HepG2 (cell line): ENCODE measurements around the gene DTNA. TPM values are rescaled to one million over a fixed set of nuclear protein-coding genes. Genes with fewer than 3 reads are reported as not detected.
"Not testable (repeated sequence)": the region's sequence is repeated elsewhere in the genome, so short reads cannot be mapped to it uniquely, and the experiment has no call there.

Experiments
- ATAC-seq: fragments of 200-7000 bp; cut with Tn5 transposase; 3 replicates; pipeline ENCODE4 v1.9.1; 2020; ENCODE audit warnings: mild to moderate bottlenecking, moderate library complexity
- BruUV-seq: library from RNA; stranded (reverse); fragments of 400-500 nt; replicated peaks from 2 replicates; lab custom pipeline; 2021; lab: Mats Ljungman, UMichigan
- CTCF ChIA-PET: fragments of 300-600 bp; formaldehyde crosslinking; extraction: SDS; loops from one replicate; lab custom pipeline; 2021; ENCODE audit warnings: low total read pairs, inconsistent platforms, low intra/inter-chr PET ratio; lab: Yijun Ruan, JAX
- POLR2A ChIA-PET: fragments of 350-600 bp; sonication (Branson Sonifier 250); formaldehyde crosslinking; loops from one replicate; lab custom pipeline; 2020; ENCODE audit warnings: antibody characterized with exemption, inconsistent platforms; lab: Yijun Ruan, JAX
- DNase-seq: peaks from one replicate; pipeline ENCODE4 v3.0.0-alpha.2; 2015; ENCODE audit warnings: low spot score
- FAIRE-seq: peaks from 3 replicates; lab custom pipeline; 2011; peaks lifted over from hg19 to GRCh38; lab: Jason Lieb, UNC
- H2AFZ ChIP-seq: one replicate; pipeline ENCODE4 v1.6.1; 2011; ENCODE audit warnings: low read length, inconsistent platforms
- H3K27ac ChIP-seq: fragments of 300-600 bp; 3 replicates; pipeline ENCODE4 v1.8.0; 2011; ENCODE audit warnings: mixed run types, mild to moderate bottlenecking, mixed read lengths, low read length, inconsistent platforms; ENCODE audit not compliant: insufficient read depth; ENCODE audit errors: extremely low read length
- H3K27me3 ChIP-seq, 2 experiments: fragments of 200-600 bp in 1 of 2; 2 replicates in 1 of 2; 3 replicates in 1 of 2; pipeline versions ENCODE4 v1.6.0 to v1.8.0; 2011; ENCODE audit warnings: low read length in 2 of 2, mild to moderate bottlenecking in 2 of 2, moderate library complexity in 2 of 2, inconsistent platforms in 1 of 2; ENCODE audit not compliant: insufficient read depth in 2 of 2, control insufficient read depth in 1 of 2
- H3K36me3 ChIP-seq, 2 experiments: fragments of 200-600 bp in 1 of 2; replicated peaks in 1 of 2; 2 replicates in 1 of 2; 3 replicates in 1 of 2; pipeline versions ENCODE4 v1.5.1 to v1.8.0; 2011; ENCODE audit warnings: low read length in 2 of 2, inconsistent platforms in 1 of 2; ENCODE audit not compliant: insufficient read depth in 2 of 2, control insufficient read depth in 1 of 2
- H3K4me1 ChIP-seq: 2 replicates; pipeline ENCODE4 v1.5.1; 2012; ENCODE audit warnings: low read length, inconsistent platforms; ENCODE audit not compliant: insufficient read depth
- H3K4me2 ChIP-seq: 2 replicates; pipeline ENCODE4 v1.6.0; 2011; ENCODE audit warnings: low read depth, low read length, inconsistent platforms
- H3K4me3 ChIP-seq, 3 experiments: fragments of 200-600 bp in 1 of 3; sonication (generic), shearing (Covaris generic) in 1 of 3; replicated peaks in 1 of 3; 2 replicates each; pipeline ENCODE4 v1.5.1; 2011 to 2016; ENCODE audit warnings: low read length in 3 of 3, inconsistent platforms in 2 of 3, low read depth in 2 of 3, mild to moderate bottlenecking in 2 of 3, control low read depth in 1 of 3, mixed read lengths in 1 of 3; ENCODE audit not compliant: insufficient read depth in 1 of 3
- H3K79me2 ChIP-seq: one replicate; pipeline ENCODE4 v1.6.1; 2011; ENCODE audit warnings: low read length, inconsistent platforms; ENCODE audit not compliant: insufficient read depth
- H3K9ac ChIP-seq: 2 replicates; pipeline ENCODE4 v1.6.0; 2011; ENCODE audit warnings: mild to moderate bottlenecking, low read depth, low read length, inconsistent platforms; ENCODE audit not compliant: insufficient read depth
- H3K9me3 ChIP-seq: 2 replicates; pipeline ENCODE4 v1.5.1; 2012; ENCODE audit warnings: mild to moderate bottlenecking, low read length
- H4K20me1 ChIP-seq: 2 replicates; pipeline ENCODE4 v1.6.0; 2011; ENCODE audit warnings: inconsistent platforms, mild to moderate bottlenecking, low read length, moderate library complexity; ENCODE audit not compliant: insufficient read depth
- CCAR2 ChIP-seq: fragments of 200-400 bp; formaldehyde crosslinking; optimal IDR thresholded peaks from 2 replicates; pipeline ENCODE3; 2018; ENCODE audit warnings: low read depth, mild to moderate bottlenecking, low read length, moderate library complexity
- NFRKB ChIP-seq: fragments of 450-650 bp; IDR thresholded peaks from 2 replicates; pipeline ENCODE4 v1.6.1; 2017
- RELA ChIP-seq: sonication (generic); formaldehyde crosslinking; IDR thresholded peaks from 2 replicates; pipeline ENCODE4 v1.4.0; 2020; ENCODE audit warnings: missing genetic modification reagents
- ZBTB7B ChIP-seq: sonication (generic); formaldehyde crosslinking; IDR thresholded peaks from 2 replicates; pipeline ENCODE4 v1.4.0; 2020; ENCODE audit warnings: missing genetic modification reagents
- ZC3H4 ChIP-seq: sonication (generic); formaldehyde crosslinking; IDR thresholded peaks from 2 replicates; pipeline ENCODE4 v1.4.0; 2020; ENCODE audit warnings: missing genetic modification reagents, borderline replicate concordance
- ZIK1 ChIP-seq: sonication (generic); formaldehyde crosslinking; IDR thresholded peaks from 2 replicates; pipeline ENCODE4 v1.5.0; 2020; ENCODE audit warnings: mild to moderate bottlenecking, low read depth, missing genetic modification reagents, borderline replicate concordance
- ZNF335 ChIP-seq: sonication (generic); formaldehyde crosslinking; IDR thresholded peaks from 2 replicates; pipeline ENCODE4 v1.4.0; 2020; ENCODE audit warnings: missing genetic modification reagents
- WGBS: methylation state at CpG from one replicate; pipeline ENCODE4 v1.1.6; 2017; ENCODE audit warnings: low lambda C conversion rate; 5-methylcytosine and 5-hydroxymethylcytosine counted together
- in situ Hi-C: cut with HindIII; loops from 2 replicates; pipeline ENCODE4 v1.10.0; 2017; ENCODE audit warnings: low pct_unique_long_range_greater_than_20kb; ENCODE audit not compliant: extremely low pct_ligation_motif_present
- intact Hi-C: fragments of 100-400 bp; cut with micrococcal nuclease; formaldehyde crosslinking; loops from one replicate; pipeline ENCODE4 v1.10.0; 2022; ENCODE audit not compliant: unreplicated experiment
- polyA plus RNA-seq, 8 experiments: library from polyadenylated mRNA; depleted of rRNA in 3 of 8; stranded (reverse) in 7 of 8; unstranded in 1 of 8; fragments of >200 nt; fragmentation: Illumina TruSeq in 4 of 8; extraction: Trizol in 4 of 8; gene quantifications; 2 replicates each; pipeline versions ENCODE4 v1.2.1 to v1.2.3, GENCODE V29; 2011 to 2016; ENCODE audit warnings: low read depth in 4 of 8, missing spikeins in 1 of 8, mixed read lengths in 1 of 8; ENCODE audit not compliant: insufficient read depth in 1 of 8
- total RNA-seq, 5 experiments: library from RNA; depleted of rRNA; stranded (reverse); fragments of >200 nt; fragmentation: Illumina TruSeq; extraction: Trizol; gene quantifications; 2 replicates each; pipeline ENCODE4 v1.2.3, GENCODE V29; 2016; ENCODE audit warnings: low read depth in 1 of 5
- TF ChIP-seq, protein P1 (sequence below), 2 experiments: sonication (generic) in 1 of 2; formaldehyde crosslinking in 1 of 2; IDR thresholded peaks; 2 replicates each; pipeline versions ENCODE4 v1.4.0 to v1.6.1; 2018 to 2020; ENCODE audit warnings: missing genetic modification reagents in 2 of 2, borderline replicate concordance in 1 of 2, low read depth in 1 of 2, mild to moderate bottlenecking in 1 of 2, missing biosample characterization in 1 of 2
- TF ChIP-seq, protein P2 (sequence below): IDR thresholded peaks from 2 replicates; pipeline ENCODE4 v1.6.1; 2016

The DTNA gene
- total and polyA plus RNA-seq, 2 of the 13 experiments (the other 11 are each of a cell fraction or from before 2014, with no cell fraction given) = 8.5 to 29.0 TPM

DNA sequence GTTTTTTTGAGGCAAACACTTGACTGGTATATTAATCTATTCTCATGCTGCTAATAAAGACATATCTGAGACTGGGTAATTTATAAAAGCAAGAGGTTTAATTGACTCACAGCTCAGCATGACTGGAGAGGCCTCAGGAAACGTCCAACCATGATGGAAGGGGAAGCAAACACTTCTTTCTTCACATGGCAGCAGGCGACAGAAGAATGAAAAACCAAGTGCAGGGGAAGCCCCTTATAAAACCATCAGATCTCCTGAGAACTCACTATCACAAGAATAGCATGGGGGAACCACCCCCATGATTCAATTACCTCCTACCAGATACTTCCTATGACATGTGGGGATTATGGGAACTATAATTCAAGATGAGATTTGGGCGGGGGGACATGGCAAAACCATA, 194.9 kb downstream of the DTNA start:
- no peaks in the 10 kb centered on the region for H4K20me1 ChIP-seq
- no peak overlapping the region for H2AFZ ChIP-seq
- WGBS = 89% methylated on average over 3 of the region's 3 CpGs
- TF ChIP-seq CCAR2 (no peak), NFRKB (no peak), ZIK1 (CRISPR knock-in tag) (no peak), ZBTB7B (no peak), ZNF335 (CRISPR knock-in tag) (no peak), RELA (no peak), ZC3H4 (CRISPR knock-in tag) (no peak)
- TF ChIP-seq, protein P1, sequence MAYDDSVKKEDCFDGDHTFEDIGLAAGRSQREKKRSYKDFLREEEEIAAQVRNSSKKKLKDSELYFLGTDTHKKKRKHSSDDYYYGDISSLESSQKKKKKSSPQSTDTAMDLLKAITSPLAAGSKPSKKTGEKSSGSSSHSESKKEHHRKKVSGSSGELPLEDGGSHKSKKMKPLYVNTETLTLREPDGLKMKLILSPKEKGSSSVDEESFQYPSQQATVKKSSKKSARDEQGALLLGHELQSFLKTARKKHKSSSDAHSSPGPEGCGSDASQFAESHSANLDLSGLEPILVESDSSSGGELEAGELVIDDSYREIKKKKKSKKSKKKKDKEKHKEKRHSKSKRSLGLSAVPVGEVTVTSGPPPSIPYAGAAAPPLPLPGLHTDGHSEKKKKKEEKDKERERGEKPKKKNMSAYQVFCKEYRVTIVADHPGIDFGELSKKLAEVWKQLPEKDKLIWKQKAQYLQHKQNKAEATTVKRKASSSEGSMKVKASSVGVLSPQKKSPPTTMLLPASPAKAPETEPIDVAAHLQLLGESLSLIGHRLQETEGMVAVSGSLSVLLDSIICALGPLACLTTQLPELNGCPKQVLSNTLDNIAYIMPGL (CRISPR knock-in tag; IDR thresholded peaks at IDR 0.05; ENCODE audit: borderline replicate concordance in 1 of 2, low read depth in 1 of 2) = no peak
- TF ChIP-seq, protein P2, sequence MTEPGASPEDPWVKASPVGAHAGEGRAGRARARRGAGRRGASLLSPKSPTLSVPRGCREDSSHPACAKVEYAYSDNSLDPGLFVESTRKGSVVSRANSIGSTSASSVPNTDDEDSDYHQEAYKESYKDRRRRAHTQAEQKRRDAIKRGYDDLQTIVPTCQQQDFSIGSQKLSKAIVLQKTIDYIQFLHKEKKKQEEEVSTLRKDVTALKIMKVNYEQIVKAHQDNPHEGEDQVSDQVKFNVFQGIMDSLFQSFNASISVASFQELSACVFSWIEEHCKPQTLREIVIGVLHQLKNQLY (CRISPR knock-in tag) = no peak
- no peaks in the 10 kb centered on the region for H3K36me3 ChIP-seq
- in situ Hi-C loops (no loop called here), intact Hi-C loops (no loop called here)
- H3K9ac ChIP-seq = no peak overlapping the region
- no peaks in the 10 kb centered on the region for H3K79me2 ChIP-seq
- DNase-seq = no peak
- no peaks in the 10 kb centered on the region for H3K27me3 ChIP-seq
- no peak overlapping the region for H3K4me2 ChIP-seq
- CTCF ChIA-PET = no interaction called here
- ATAC-seq = no peak
- POLR2A ChIA-PET = interaction anchor here (1.2 kb wide), 1 partner anchor 9 kb away, joined by 4 read pairs; no protein-coding TSS in a partner anchor
- FAIRE-seq = no peak
- no peak overlapping the region for H3K27ac ChIP-seq
- no peak overlapping the region for H3K4me3 ChIP-seq
- no peaks in the 10 kb centered on the region for H3K9me3 ChIP-seq
- BruUV-seq = no TSS peak
- peaks cover 5% of the 10 kb centered on the region for H3K4me1 ChIP-seq

DNA sequence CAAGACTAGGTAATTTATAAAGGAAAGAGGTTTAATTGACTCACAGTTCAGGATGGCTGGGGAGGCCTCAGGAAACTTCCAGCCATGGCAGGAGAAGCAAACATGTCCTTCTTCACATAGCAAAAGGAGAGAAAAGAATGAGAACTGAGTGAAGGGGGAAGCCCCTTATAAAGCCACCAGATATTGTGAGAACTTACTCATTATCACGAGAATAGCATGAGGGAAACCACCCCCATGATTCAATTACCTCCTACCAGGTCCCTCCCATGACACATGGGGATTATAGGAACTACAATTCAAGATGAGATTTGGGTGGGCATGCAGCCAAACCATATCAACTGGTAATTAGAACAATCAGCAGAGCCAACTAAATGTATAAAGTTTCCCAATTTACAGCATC, 196.9 kb downstream of the DTNA start:
- POLR2A ChIA-PET = not testable (repeated sequence)

More for the DNA sequence above, 196.9 kb downstream of the DTNA start:
- DNase-seq, H4K20me1 ChIP-seq, H3K79me2 ChIP-seq, H3K4me2 ChIP-seq, H3K4me3 ChIP-seq, in situ Hi-C loops, H3K9me3 ChIP-seq, BruUV-seq, H3K27me3 ChIP-seq, CTCF ChIA-PET, H3K27ac ChIP-seq, H2AFZ ChIP-seq, H3K36me3 ChIP-seq, H3K9ac ChIP-seq, intact Hi-C loops, ATAC-seq, FAIRE-seq: not testable (repeated sequence)
- 91% methylated on average over 1 of the region's 1 CpG for WGBS
- peaks cover 25% of the 10 kb centered on the region for H3K4me1 ChIP-seq
